IPS-15b (cell line): ENCODE measurements around the gene HSPA6.
"Not testable (repeated sequence)": the region's sequence is repeated elsewhere in the genome, so short reads cannot be mapped to it uniquely, and the experiment has no call there.

Experiments used
- H3K27me3 ChIP-seq: one replicate; pipeline ENCODE4 v1.6.1; 2013; ENCODE audit warnings: low read length; ENCODE audit not compliant: control insufficient read depth, insufficient read depth
- H3K36me3 ChIP-seq: one replicate; pipeline ENCODE4 v1.6.1; 2013; ENCODE audit warnings: low read length; ENCODE audit not compliant: control insufficient read depth, insufficient read depth
- H3K4me1 ChIP-seq: one replicate; pipeline ENCODE4 v1.6.1; 2013; ENCODE audit warnings: mild to moderate bottlenecking, low read length; ENCODE audit not compliant: control insufficient read depth, insufficient read depth
- H3K4me3 ChIP-seq: one replicate; pipeline ENCODE4 v1.5.1; 2013; ENCODE audit warnings: low read depth, low read length
- H3K9ac ChIP-seq: one replicate; pipeline ENCODE4 v1.6.1; 2013; ENCODE audit warnings: low read depth, mild to moderate bottlenecking, low read length
- H3K9me3 ChIP-seq: one replicate; pipeline ENCODE4 v1.6.1; 2013; ENCODE audit warnings: mild to moderate bottlenecking, low read length; ENCODE audit not compliant: control insufficient read depth, insufficient read depth

Gene HSPA6

GRCh38 chr1:161557506-161558450 is 33.4 kb downstream of the HSPA6 start:
- not testable (repeated sequence) for H3K27me3 ChIP-seq, H3K4me3 ChIP-seq, H3K4me1 ChIP-seq, H3K9me3 ChIP-seq, H3K36me3 ChIP-seq, H3K9ac ChIP-seq

- not testable (repeated sequence) for H3K27me3 ChIP-seq, H3K9ac ChIP-seq, H3K36me3 ChIP-seq, H3K9me3 ChIP-seq, H3K4me1 ChIP-seq, H3K4me3 ChIP-seq
These were observed 36.8 kb downstream of the HSPA6 start for GRCh38 chr1:161560960-161561715.

- not testable (repeated sequence) for H3K4me3 ChIP-seq, H3K9ac ChIP-seq, H3K27me3 ChIP-seq, H3K36me3 ChIP-seq, H3K4me1 ChIP-seq, H3K9me3 ChIP-seq
These were observed 38.1 kb downstream of the HSPA6 start for GRCh38 chr1:161562441-161562840.

- H3K4me1 ChIP-seq, H3K27me3 ChIP-seq, H3K9ac ChIP-seq, H3K4me3 ChIP-seq, H3K36me3 ChIP-seq, H3K9me3 ChIP-seq: not testable (repeated sequence)
These were observed 39.2 kb downstream of the HSPA6 start for GRCh38 chr1:161563522-161563921.

GRCh38 chr1:161566602-161566960 is 42.2 kb downstream of the HSPA6 start:
- not testable (repeated sequence) for H3K9me3 ChIP-seq, H3K36me3 ChIP-seq, H3K4me3 ChIP-seq, H3K4me1 ChIP-seq, H3K27me3 ChIP-seq, H3K9ac ChIP-seq

GRCh38 chr1:161571703-161572102 is 47.4 kb downstream of the HSPA6 start:
- H3K27me3 ChIP-seq, H3K4me1 ChIP-seq, H3K9ac ChIP-seq, H3K9me3 ChIP-seq, H3K4me3 ChIP-seq, H3K36me3 ChIP-seq: not testable (repeated sequence)
